ENCODE data around the gene TMEM26. TPM values are rescaled to one million over a fixed set of nuclear protein-coding genes. Genes with fewer than 3 reads are reported as not detected.

TMEM26 gene
- total RNA-seq, 1 experiment from 2014 or later, result not detected

- H3K27me3 ChIP-seq (ENCODE audit: insufficient read depth, low read depth), result no peaks in the 10 kb centered on the region
- no peaks in the 10 kb centered on the region for H3K79me2 ChIP-seq (ENCODE audit: low read depth)
- H3K9me3 ChIP-seq (ENCODE audit: insufficient read depth, low read depth), result no peaks in the 10 kb centered on the region
- DNase-seq, result no peak
- no peak for TF ChIP-seq EZH2 (IDR thresholded peaks at IDR 0.05; ENCODE audit: low read depth)
- TF ChIP-seq CTCF (conservative IDR thresholded peaks at IDR 0.05), result no peak
- H3K9me2 ChIP-seq (ENCODE audit: insufficient read depth), result no peaks in the 10 kb centered on the region
- no peak overlapping the region for H3K4me2 ChIP-seq
- no peaks in the 10 kb centered on the region for H3K36me3 ChIP-seq (ENCODE audit: low read depth)
- BruUV-seq (replicated peaks), result no TSS peak
- H3K27ac ChIP-seq, result no peak overlapping the region
- intact Hi-C loops (cut with micrococcal nuclease; ENCODE audit: unreplicated experiment), result loop anchor here (10.0 kb wide), 1 partner anchor 583 kb away; no protein-coding TSS in a partner anchor
- no peaks in the 10 kb centered on the region for H3F3A ChIP-seq (ENCODE audit: insufficient read depth, low read depth)
- H4K20me1 ChIP-seq (ENCODE audit: insufficient read depth), result no peaks in the 10 kb centered on the region
- no peaks in the 10 kb centered on the region for H3K4me1 ChIP-seq (replicated peaks; ENCODE audit: insufficient read depth)
- ChIA-PET POLR2A (ENCODE audit: unreplicated experiment) (interaction anchor here (0.6 kb wide), 1 partner anchor 271 kb away, joined by 4 read pairs; no protein-coding TSS in a partner anchor), CTCF (no interaction called here)
- no peak overlapping the region for H3K4me3 ChIP-seq
- H2AFZ ChIP-seq, result no peak overlapping the region
These were observed 980 bp downstream of the TMEM26 start for GRCh38 chr10:61452151-61452651.

- Histone ChIP-seq H4K20me1 (ENCODE audit: insufficient read depth) (no peaks in the 10 kb centered on the region), H3F3A (ENCODE audit: insufficient read depth, low read depth) (no peaks in the 10 kb centered on the region), H3K4me3 (no peak overlapping the region), H3K27me3 (ENCODE audit: insufficient read depth, low read depth) (no peaks in the 10 kb centered on the region), H3K4me2 (no peak overlapping the region), H3K4me1 (replicated peaks; ENCODE audit: insufficient read depth) (no peaks in the 10 kb centered on the region), H3K27ac (no peak overlapping the region), H3K9me2 (ENCODE audit: insufficient read depth) (no peaks in the 10 kb centered on the region), H3K9me3 (ENCODE audit: insufficient read depth, low read depth) (no peaks in the 10 kb centered on the region), H2AFZ (no peak overlapping the region), H3K79me2 (ENCODE audit: low read depth) (no peaks in the 10 kb centered on the region), H3K36me3 (ENCODE audit: low read depth) (no peaks in the 10 kb centered on the region)
- ChIA-PET POLR2A (ENCODE audit: unreplicated experiment) (no interaction called here), CTCF (no interaction called here)
- no TSS peak for BruUV-seq (replicated peaks)
- TF ChIP-seq EZH2 (IDR thresholded peaks at IDR 0.05; ENCODE audit: low read depth) (no peak), CTCF (conservative IDR thresholded peaks at IDR 0.05) (no peak)
- intact Hi-C loops (cut with micrococcal nuclease; ENCODE audit: unreplicated experiment), result loop anchor here (10.0 kb wide), 1 partner anchor 583 kb away; no protein-coding TSS in a partner anchor
- DNase-seq, result no peak
These were observed 1.8 kb downstream of the TMEM26 start for GRCh38 chr10:61451357-61451756.

- H2AFZ ChIP-seq, result no peak overlapping the region
- intact Hi-C loops (cut with micrococcal nuclease; ENCODE audit: unreplicated experiment), result loop anchor here (1.0 kb wide), 1 partner anchor 28 kb away; no protein-coding TSS in a partner anchor
- no peak overlapping the region for H3K27ac ChIP-seq
- H3K4me3 ChIP-seq, result no peak overlapping the region
- no peaks in the 10 kb centered on the region for H3K9me2 ChIP-seq (ENCODE audit: insufficient read depth)
- DNase-seq, result no peak
- H3K36me3 ChIP-seq (ENCODE audit: low read depth), result no peaks in the 10 kb centered on the region
- H3K4me2 ChIP-seq, result no peak overlapping the region
- H3K9me3 ChIP-seq (ENCODE audit: insufficient read depth, low read depth), result no peaks in the 10 kb centered on the region
- no peaks in the 10 kb centered on the region for H3K79me2 ChIP-seq (ENCODE audit: low read depth)
- no peaks in the 10 kb centered on the region for H3K27me3 ChIP-seq (ENCODE audit: insufficient read depth, low read depth)
- ChIA-PET CTCF (no interaction called here), POLR2A (ENCODE audit: unreplicated experiment) (no interaction called here)
- no peaks in the 10 kb centered on the region for H4K20me1 ChIP-seq (ENCODE audit: insufficient read depth)
- TF ChIP-seq EZH2 (IDR thresholded peaks at IDR 0.05; ENCODE audit: low read depth) (no peak), CTCF (conservative IDR thresholded peaks at IDR 0.05) (no peak)
- H3K4me1 ChIP-seq (replicated peaks; ENCODE audit: insufficient read depth), result no peaks in the 10 kb centered on the region
- BruUV-seq (replicated peaks), result no TSS peak
- no peaks in the 10 kb centered on the region for H3F3A ChIP-seq (ENCODE audit: insufficient read depth, low read depth)
These were observed 4.2 kb downstream of the TMEM26 start for GRCh38 chr10:61448841-61449600.

All from PC-9 (cell line).